ENCODE data around the gene EFCAB12. TPM values are rescaled to one million over a fixed set of nuclear protein-coding genes. Genes with fewer than 3 reads are reported as not detected.

The EFCAB12 gene
- polyA plus RNA-seq, 2 of the 4 experiments (the other 2 are of a cell fraction) = 0.62 to 1.1 TPM

DNA sequence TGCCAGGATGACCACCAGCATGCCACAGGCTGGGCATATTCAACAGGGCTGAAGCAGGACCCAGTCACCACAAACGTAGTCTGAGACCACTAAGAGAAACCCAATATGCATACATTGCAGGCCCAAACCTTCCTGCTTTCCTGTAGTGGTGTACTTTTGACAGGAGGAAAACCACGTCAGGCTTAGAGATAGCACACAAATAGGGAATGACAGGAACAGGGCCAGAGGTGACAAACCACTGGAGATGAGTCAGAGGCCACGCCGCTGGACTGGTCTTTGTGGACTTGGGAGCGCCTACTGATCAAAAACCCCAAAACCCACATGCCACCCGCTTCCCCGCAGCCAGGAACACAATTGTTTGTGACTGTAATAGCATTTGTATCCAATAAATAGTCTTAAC, 3.6 kb upstream of the EFCAB12 start:
- H3K4me2 ChIP-seq = no peak overlapping the region
- ATAC-seq (no peak), DNase-seq (ENCODE audit: low read depth in 1 of 2, low spot score in 1 of 2) (no peak), FAIRE-seq (no peak)
- TF ChIP-seq SREBF2 (IDR thresholded peaks at IDR 0.05) (no peak), RARB (CRISPR knock-in tag; IDR thresholded peaks at IDR 0.05) (no peak), ZC3H11A (IDR thresholded peaks at IDR 0.05) (no peak), CEBPB (IDR thresholded peaks at IDR 0.05) (no peak), ZSCAN20 (CRISPR knock-in tag; IDR thresholded peaks at IDR 0.05) (no peak), CHD4 (IDR thresholded peaks at IDR 0.05; ENCODE audit: borderline replicate concordance) (no peak), RCOR1 (IDR thresholded peaks at IDR 0.05; ENCODE audit: low read depth, low read length) (no peak), RFX5 (IDR thresholded peaks at IDR 0.05) (no peak), CHD2 (IDR thresholded peaks at IDR 0.05; ENCODE audit: low read length, partially characterized antibody) (no peak), RAD21 (conservative IDR thresholded peaks at IDR 0.05 in 1 of 2, IDR thresholded peaks at IDR 0.05 in 1 of 2) (no peak)
- TF ChIP-seq, protein P1, sequence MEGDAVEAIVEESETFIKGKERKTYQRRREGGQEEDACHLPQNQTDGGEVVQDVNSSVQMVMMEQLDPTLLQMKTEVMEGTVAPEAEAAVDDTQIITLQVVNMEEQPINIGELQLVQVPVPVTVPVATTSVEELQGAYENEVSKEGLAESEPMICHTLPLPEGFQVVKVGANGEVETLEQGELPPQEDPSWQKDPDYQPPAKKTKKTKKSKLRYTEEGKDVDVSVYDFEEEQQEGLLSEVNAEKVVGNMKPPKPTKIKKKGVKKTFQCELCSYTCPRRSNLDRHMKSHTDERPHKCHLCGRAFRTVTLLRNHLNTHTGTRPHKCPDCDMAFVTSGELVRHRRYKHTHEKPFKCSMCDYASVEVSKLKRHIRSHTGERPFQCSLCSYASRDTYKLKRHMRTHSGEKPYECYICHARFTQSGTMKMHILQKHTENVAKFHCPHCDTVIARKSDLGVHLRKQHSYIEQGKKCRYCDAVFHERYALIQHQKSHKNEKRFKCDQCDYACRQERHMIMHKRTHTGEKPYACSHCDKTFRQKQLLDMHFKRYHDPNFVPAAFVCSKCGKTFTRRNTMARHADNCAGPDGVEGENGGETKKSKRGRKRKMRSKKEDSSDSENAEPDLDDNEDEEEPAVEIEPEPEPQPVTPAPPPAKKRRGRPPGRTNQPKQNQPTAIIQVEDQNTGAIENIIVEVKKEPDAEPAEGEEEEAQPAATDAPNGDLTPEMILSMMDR (IDR thresholded peaks at IDR 0.05) = no peak
- TF ChIP-seq, protein P2, sequence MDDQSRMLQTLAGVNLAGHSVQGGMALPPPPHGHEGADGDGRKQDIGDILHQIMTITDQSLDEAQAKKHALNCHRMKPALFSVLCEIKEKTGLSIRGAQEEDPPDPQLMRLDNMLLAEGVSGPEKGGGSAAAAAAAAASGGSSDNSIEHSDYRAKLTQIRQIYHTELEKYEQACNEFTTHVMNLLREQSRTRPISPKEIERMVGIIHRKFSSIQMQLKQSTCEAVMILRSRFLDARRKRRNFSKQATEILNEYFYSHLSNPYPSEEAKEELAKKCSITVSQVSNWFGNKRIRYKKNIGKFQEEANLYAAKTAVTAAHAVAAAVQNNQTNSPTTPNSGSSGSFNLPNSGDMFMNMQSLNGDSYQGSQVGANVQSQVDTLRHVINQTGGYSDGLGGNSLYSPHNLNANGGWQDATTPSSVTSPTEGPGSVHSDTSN (IDR thresholded peaks at IDR 0.05) = no peak
- TF ChIP-seq, protein P3, sequence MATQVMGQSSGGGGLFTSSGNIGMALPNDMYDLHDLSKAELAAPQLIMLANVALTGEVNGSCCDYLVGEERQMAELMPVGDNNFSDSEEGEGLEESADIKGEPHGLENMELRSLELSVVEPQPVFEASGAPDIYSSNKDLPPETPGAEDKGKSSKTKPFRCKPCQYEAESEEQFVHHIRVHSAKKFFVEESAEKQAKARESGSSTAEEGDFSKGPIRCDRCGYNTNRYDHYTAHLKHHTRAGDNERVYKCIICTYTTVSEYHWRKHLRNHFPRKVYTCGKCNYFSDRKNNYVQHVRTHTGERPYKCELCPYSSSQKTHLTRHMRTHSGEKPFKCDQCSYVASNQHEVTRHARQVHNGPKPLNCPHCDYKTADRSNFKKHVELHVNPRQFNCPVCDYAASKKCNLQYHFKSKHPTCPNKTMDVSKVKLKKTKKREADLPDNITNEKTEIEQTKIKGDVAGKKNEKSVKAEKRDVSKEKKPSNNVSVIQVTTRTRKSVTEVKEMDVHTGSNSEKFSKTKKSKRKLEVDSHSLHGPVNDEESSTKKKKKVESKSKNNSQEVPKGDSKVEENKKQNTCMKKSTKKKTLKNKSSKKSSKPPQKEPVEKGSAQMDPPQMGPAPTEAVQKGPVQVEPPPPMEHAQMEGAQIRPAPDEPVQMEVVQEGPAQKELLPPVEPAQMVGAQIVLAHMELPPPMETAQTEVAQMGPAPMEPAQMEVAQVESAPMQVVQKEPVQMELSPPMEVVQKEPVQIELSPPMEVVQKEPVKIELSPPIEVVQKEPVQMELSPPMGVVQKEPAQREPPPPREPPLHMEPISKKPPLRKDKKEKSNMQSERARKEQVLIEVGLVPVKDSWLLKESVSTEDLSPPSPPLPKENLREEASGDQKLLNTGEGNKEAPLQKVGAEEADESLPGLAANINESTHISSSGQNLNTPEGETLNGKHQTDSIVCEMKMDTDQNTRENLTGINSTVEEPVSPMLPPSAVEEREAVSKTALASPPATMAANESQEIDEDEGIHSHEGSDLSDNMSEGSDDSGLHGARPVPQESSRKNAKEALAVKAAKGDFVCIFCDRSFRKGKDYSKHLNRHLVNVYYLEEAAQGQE (IDR thresholded peaks at IDR 0.05) = no peak
- TF ChIP-seq, protein P4, sequence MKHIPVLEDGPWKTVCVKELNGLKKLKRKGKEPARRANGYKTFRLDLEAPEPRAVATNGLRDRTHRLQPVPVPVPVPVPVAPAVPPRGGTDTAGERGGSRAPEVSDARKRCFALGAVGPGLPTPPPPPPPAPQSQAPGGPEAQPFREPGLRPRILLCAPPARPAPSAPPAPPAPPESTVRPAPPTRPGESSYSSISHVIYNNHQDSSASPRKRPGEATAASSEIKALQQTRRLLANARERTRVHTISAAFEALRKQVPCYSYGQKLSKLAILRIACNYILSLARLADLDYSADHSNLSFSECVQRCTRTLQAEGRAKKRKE (CRISPR knock-in tag; IDR thresholded peaks at IDR 0.05; ENCODE audit: low read depth) = no peak
- TF ChIP-seq, protein P5, sequence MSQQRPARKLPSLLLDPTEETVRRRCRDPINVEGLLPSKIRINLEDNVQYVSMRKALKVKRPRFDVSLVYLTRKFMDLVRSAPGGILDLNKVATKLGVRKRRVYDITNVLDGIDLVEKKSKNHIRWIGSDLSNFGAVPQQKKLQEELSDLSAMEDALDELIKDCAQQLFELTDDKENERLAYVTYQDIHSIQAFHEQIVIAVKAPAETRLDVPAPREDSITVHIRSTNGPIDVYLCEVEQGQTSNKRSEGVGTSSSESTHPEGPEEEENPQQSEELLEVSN (IDR thresholded peaks at IDR 0.05; ENCODE audit: borderline replicate concordance, low read depth) = no peak
- H3K4me3 ChIP-seq = no peak overlapping the region
- 91% methylated on average over 7 of the region's 7 CpGs for WGBS (ENCODE audit: missing lambda C conversion rate)
- peaks cover 28% of the 10 kb centered on the region for H3K4me1 ChIP-seq
- ChIA-PET POLR2A (no interaction called here), CTCF (interaction anchor here (1.9 kb wide), 1 partner anchor 49 kb away, joined by 4 read pairs; no protein-coding TSS in a partner anchor)
- H3K9me3 ChIP-seq = no peaks in the 10 kb centered on the region
- no peak overlapping the region for H3K27ac ChIP-seq

DNA sequence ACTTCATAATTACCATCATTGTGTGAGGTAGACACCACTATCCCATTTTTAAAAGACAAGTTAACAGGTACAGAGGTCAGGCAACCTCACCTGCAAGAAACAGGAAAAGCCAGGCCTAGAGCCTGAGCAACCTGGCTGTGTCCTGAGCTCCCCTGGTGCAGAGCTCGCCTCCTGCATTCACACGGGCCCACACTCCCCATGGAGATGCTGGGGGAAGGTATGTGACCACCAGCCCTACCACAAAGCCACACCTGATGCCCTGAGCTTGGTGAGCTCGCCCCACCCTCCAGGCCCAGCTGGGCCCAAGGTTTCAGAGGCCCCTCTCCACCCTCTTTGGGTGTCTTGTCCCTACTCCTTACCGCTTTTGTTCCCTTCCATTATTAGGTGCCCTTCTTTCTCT, 1.2 kb upstream of the EFCAB12 start:
- 93% methylated on average over 4 of the region's 4 CpGs for WGBS (ENCODE audit: missing lambda C conversion rate)
- peak overlapping the region in 1 of 2 experiments; percentile 73; a peak in 1 of 6 replicates for H3K27ac ChIP-seq
- no peak for ATAC-seq
- peaks cover 19% of the 10 kb centered on the region for H3K4me1 ChIP-seq
- no peaks in the 10 kb centered on the region for H3K9me3 ChIP-seq
- TF ChIP-seq RFX5 (IDR thresholded peaks at IDR 0.05) = no peak
- no peak for TF ChIP-seq RARB (CRISPR knock-in tag; IDR thresholded peaks at IDR 0.05)
- no peak for TF ChIP-seq KDM1A (IDR thresholded peaks at IDR 0.05; ENCODE audit: low read depth)
- TF ChIP-seq KDM5A (IDR thresholded peaks at IDR 0.05) = no peak
- no peak for TF ChIP-seq RCOR1 (IDR thresholded peaks at IDR 0.05; ENCODE audit: low read depth, low read length)
- TF ChIP-seq FOSB (CRISPR knock-in tag; IDR thresholded peaks at IDR 0.05) = no peak
- no peak for TF ChIP-seq EHF (CRISPR knock-in tag; IDR thresholded peaks at IDR 0.05)
- no peak for TF ChIP-seq MAZ (IDR thresholded peaks at IDR 0.05; ENCODE audit: borderline replicate concordance, low read depth, low read length)
- no peak for TF ChIP-seq ZSCAN20 (CRISPR knock-in tag; IDR thresholded peaks at IDR 0.05)
- no peak for FAIRE-seq
- no peak overlapping the region for H3K4me2 ChIP-seq
- DNase-seq (ENCODE audit: low read depth in 1 of 2, low spot score in 1 of 2) = no peak
- no peak overlapping the region for H3K4me3 ChIP-seq
- ChIA-PET CTCF (interaction anchor here (1.1 to 4.1 kb wide), 3 partner anchors 27 to 46 kb away, joined by 3 to 16 read pairs (median 4); no protein-coding TSS in a partner anchor), POLR2A (interaction anchor here (0.7 to 1.1 kb wide), 2 partner anchors 9 to 29 kb away, joined by 3 to 4 read pairs; no protein-coding TSS in a partner anchor)

Data from A549 (cell line).